M059J (cell line): Measurements from ENCODE around the gene TPO. TPM values are rescaled to one million over a fixed set of nuclear protein-coding genes. Genes with fewer than 3 reads are reported as not detected.
"Not testable (repeated sequence)": the region's sequence is repeated elsewhere in the genome, so short reads cannot be mapped to it uniquely, and the experiment has no call there.

Source experiments
- DNase-seq: peaks from one replicate; pipeline ENCODE4 v3.0.0-alpha.2; 2012; ENCODE audit warnings: low read depth
- total RNA-seq: library from RNA; depleted of rRNA; stranded (reverse); fragments of >200 nt; shearing (Covaris generic); gene quantifications from 2 replicates; pipeline ENCODE4 v1.2.3, GENCODE V29; 2014; rRNA removed

The TPO gene
- total RNA-seq, result not detected in 2 replicates

- DNase-seq, result no peak
Observed at GRCh38 chr2:1413156-1413710, at the start of gene TPO. Gene TPO (plus strand): TSS chr2:1413463. CDS start chr2:1414409, 946 bp downstream.

GRCh38 chr2:1366546-1367134 is 46.6 kb upstream of the TPO start:
- no peak for DNase-seq

GRCh38 chr2:1367601-1368000 is 45.7 kb upstream of the TPO start:
- DNase-seq, result no peak

DNA sequence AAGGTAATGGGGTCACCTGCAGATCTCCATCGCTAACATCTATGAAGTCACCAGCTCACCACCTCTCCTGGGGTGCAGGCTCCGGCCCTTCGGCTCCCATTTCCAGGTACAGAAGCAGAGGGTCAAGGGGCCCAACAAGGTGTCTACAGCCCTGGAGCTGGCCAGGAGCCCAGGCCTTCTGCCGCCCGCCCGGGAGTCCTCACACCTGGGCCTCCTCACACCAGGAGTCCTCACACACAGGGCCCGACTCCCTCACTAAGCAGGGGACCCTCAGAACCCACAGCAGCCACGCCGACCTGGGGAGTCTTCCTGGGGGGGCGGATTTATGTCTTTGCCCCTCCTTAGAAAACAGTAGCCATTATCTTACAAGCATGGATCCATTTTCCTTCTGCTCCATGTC is 43.4 kb upstream of the TPO start:
- no peak for DNase-seq

- DNase-seq, result no peak
Observed at GRCh38 chr2:1370461-1370860, 42.8 kb upstream of the TPO start.

DNA sequence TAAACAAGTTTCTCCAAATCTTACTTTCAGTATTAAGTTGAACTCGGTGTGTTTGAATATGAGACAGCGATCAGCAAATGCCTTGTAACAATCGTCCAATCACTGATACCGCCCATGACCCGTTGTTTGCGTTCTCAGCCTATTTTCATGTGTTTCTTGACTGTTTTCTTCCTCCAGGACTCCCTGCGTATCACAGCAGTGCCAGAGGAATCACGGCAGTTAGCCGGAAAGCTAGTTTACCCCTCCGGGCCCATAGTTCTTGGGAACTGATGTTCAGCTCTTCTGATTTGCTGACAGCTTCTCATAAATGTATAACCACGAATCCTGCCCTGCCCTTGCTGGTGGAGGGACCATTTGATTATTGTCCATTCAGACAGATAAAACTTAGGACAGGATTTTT is 42.2 kb upstream of the TPO start:
- no peak for DNase-seq

DNA sequence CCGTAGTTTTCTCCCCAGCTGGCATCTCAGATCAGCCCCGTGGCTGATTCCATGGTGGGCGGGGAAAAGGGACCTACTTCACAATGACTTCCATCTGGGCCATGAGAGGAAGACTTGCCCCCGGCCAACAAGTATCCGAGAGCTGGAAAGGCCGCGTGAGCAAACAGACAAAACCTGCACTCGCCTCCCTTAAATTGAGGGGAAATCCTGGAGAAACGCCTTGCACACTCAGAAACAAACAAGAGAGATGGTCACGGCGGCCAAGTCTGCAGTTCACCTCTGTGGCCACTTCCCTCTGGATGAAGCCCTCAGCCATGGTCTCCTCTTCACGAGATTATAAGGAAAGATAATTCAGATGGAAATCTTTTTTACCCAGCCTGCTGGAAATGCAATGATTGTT is 39.4 kb upstream of the TPO start:
- no peak for DNase-seq

DNA sequence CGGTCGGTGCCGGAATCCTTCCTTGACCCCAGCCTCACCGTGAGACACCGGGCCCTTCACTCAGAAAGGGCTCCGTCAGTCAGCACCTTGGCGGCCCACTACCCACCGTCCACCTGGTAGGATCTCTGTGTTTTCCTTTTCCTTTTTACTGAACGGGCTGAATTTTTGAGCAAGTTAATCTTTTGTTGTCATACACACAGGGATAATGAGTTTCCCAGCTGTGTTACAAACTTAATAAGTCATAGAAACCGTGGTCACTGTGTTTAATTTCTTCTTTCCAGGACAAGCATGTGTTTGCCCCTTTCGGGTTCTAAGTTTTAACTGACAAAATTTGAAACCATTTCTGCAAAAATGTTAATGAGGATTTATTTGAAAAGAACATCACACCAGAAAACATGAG is 39.0 kb upstream of the TPO start:
- no peak for DNase-seq

DNA sequence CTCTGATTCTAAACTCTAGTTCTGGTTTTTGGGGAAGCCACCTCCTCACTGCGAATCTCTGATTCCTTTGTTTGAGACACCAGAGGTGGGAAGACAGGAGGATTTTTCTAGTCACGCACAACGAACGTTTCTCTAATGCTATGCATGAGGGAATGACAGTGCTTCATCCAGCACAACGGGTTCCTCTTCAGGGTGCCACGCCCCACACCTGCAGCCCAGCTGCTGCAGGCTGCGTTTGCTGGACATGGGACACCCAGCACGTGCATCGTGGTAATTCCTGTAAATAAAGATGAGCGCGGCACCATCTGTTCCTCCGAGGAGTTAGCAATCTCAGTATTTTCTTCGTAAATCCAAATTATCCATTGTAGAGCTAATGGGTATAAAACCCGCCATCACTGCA is 37.5 kb upstream of the TPO start:
- DNase-seq, result no peak

DNA sequence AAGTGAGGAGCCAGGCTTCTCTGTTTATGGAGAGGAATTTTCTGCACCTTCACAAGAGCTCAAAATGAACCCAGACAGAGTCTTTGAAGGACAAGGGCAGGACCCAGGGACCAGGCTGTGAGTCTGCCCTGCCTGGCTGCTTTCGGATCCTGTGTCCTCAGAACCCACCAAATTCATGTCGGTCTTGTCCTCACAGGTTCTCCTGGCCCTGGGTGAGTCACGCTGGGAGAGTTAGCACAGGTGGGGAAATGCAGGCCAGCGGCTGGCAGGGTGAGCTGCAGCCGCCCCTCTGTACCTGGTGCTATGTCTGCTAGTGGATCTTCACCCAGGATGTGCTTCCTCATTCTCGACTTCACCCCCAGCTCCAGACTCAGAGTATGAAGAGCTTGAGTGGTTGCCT is 35.8 kb upstream of the TPO start:
- no peak for DNase-seq

- no peak for DNase-seq
Observed at GRCh38 chr2:1378456-1379150, 34.7 kb upstream of the TPO start.

- DNase-seq, result no peak
Observed at GRCh38 chr2:1381644-1382043, 31.6 kb upstream of the TPO start.

- DNase-seq, result not testable (repeated sequence)
Observed at GRCh38 chr2:1387954-1388725, 25.1 kb upstream of the TPO start.

DNA sequence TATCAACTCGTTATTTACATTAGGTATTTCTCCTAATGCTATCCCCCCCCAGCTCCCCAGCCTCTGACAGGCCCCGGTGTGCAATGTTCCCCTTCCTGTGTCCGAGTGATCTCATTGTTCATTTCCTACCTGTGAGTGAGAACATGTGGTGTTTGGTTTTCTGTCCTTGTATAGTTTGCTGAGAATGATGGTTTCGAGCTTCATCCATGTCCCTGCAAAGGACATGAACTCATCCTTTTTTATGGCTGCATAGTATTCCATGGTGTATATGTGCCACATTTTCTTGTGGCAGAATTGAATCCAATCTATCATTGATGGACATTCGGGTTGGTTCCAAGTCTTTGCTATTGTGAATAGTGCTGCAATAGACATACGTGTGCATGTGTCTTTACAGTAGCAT is 23.1 kb upstream of the TPO start:
- not testable (repeated sequence) for DNase-seq

DNA sequence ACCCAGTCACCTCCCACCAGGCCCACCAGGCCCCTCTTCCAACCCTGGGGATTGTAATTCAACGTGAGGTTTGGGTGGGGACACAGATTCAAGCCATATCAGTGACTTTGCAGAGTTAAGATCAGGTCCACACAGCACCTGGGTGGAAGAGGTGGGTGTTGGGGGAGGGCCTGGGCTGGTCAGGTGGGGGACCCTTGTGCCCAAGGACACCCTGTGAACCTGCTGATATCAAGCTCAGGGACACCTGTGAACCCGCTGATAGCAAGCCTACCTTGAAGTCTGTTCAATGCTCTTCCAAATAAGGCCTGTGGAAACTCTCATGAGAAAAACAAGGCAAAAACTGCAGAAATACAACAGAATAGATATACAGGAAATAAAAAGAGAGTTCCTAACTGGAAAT is 19.9 kb upstream of the TPO start:
- DNase-seq, result no peak

GRCh38 chr2:1394709-1395408 is 18.4 kb upstream of the TPO start:
- DNase-seq, result no peak

- no peak for DNase-seq
Observed at GRCh38 chr2:1397350-1397749, 15.9 kb upstream of the TPO start.

GRCh38 chr2:1398191-1398590 is 15.1 kb upstream of the TPO start:
- DNase-seq, result no peak

GRCh38 chr2:1400943-1401735 is 12.1 kb upstream of the TPO start:
- no peak for DNase-seq

GRCh38 chr2:1402064-1402463 is 11.2 kb upstream of the TPO start:
- no peak for DNase-seq

GRCh38 chr2:1403565-1403964 is 9.7 kb upstream of the TPO start:
- DNase-seq, result no peak
